ENCODE results near the gene SIK3.

Gene SIK3

DNA sequence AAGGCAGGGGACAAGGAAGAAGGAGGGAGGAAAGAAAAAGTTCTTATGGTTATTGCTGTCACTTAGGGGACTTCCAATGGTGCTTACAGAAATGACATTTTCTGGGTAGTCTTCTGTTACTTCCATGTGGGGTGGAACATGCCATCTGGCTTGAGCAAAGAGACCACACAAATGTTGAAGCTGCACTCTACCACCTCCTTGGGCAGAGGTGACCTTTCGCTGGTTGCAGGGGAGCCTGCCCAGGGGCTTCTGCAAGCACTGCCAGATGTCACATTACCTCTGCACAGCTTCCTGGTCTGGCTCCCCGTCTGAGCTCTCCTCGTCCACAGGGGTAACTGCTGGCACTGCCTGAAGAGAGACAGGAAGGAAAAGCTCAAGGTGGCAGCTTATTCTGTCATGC, 228.2 kb downstream of the SIK3 start:
- Histone ChIP-seq H3K4me1 (ENCODE audit: low read length) (no peaks in the 10 kb centered on the region), H3F3A (ENCODE audit: insufficient read depth, low read length) (no peaks in the 10 kb centered on the region), H3K9ac (ENCODE audit: low read length) (no peak overlapping the region), H3K9me3 (replicated peaks; ENCODE audit: insufficient read depth, low read length) (no peaks in the 10 kb centered on the region), H4K20me1 (ENCODE audit: insufficient read depth, low read length) (no peaks in the 10 kb centered on the region), H3K36me3 (replicated peaks; ENCODE audit: insufficient read depth, low read length) (0 out of 2 replicates have a peak, but pooled peaks cover 4% of the 10 kb centered on the region), H3K9me2 (replicated peaks; ENCODE audit: insufficient read depth, low read length) (no peaks in the 10 kb centered on the region), H3K79me2 (ENCODE audit: low read length) (no peaks in the 10 kb centered on the region), H3K27ac (ENCODE audit: low read length) (no peak overlapping the region), H2AFZ (ENCODE audit: low read length) (no peak overlapping the region), H3K27me3 (replicated peaks; ENCODE audit: insufficient read depth, low read length) (no peaks in the 10 kb centered on the region), H3K4me3 (ENCODE audit: low read length) (no peak overlapping the region), H3K4me2 (ENCODE audit: low read depth, low read length) (no peak overlapping the region)
- TF ChIP-seq CTCF (IDR thresholded peaks at IDR 0.05; ENCODE audit: low read length) (no peak), EZH2phosphoT487 (IDR thresholded peaks at IDR 0.05; ENCODE audit: low read length) (no peak), EZH2 (optimal IDR thresholded peaks at IDR 0.05; ENCODE audit: low read depth, low read length) (no peak)
- no peak for DNase-seq

GRCh38 chr11:116869610-116870009, 228.6 kb downstream of the SIK3 start:
- no peak overlapping the region for H3K9ac ChIP-seq (ENCODE audit: low read length)
- H3K4me1 ChIP-seq (ENCODE audit: low read length): no peaks in the 10 kb centered on the region
- no peak overlapping the region for H3K27ac ChIP-seq (ENCODE audit: low read length)
- H3K4me3 ChIP-seq (ENCODE audit: low read length): no peak overlapping the region
- 0 out of 2 replicates have a peak, but pooled peaks cover 4% of the 10 kb centered on the region for H3K36me3 ChIP-seq (replicated peaks; ENCODE audit: insufficient read depth, low read length)
- TF ChIP-seq CTCF (IDR thresholded peaks at IDR 0.05; ENCODE audit: low read length) (no peak), EZH2 (optimal IDR thresholded peaks at IDR 0.05; ENCODE audit: low read depth, low read length) (no peak), EZH2phosphoT487 (IDR thresholded peaks at IDR 0.05; ENCODE audit: low read length) (no peak)
- no peaks in the 10 kb centered on the region for H3K27me3 ChIP-seq (replicated peaks; ENCODE audit: insufficient read depth, low read length)
- H3K9me2 ChIP-seq (replicated peaks; ENCODE audit: insufficient read depth, low read length): no peaks in the 10 kb centered on the region
- H3K9me3 ChIP-seq (replicated peaks; ENCODE audit: insufficient read depth, low read length): no peaks in the 10 kb centered on the region
- H2AFZ ChIP-seq (ENCODE audit: low read length): no peak overlapping the region
- no peaks in the 10 kb centered on the region for H3K79me2 ChIP-seq (ENCODE audit: low read length)
- H3K4me2 ChIP-seq (ENCODE audit: low read depth, low read length): no peak overlapping the region
- no peak for DNase-seq
- no peaks in the 10 kb centered on the region for H4K20me1 ChIP-seq (ENCODE audit: insufficient read depth, low read length)
- H3F3A ChIP-seq (ENCODE audit: insufficient read depth, low read length): no peaks in the 10 kb centered on the region

DNA sequence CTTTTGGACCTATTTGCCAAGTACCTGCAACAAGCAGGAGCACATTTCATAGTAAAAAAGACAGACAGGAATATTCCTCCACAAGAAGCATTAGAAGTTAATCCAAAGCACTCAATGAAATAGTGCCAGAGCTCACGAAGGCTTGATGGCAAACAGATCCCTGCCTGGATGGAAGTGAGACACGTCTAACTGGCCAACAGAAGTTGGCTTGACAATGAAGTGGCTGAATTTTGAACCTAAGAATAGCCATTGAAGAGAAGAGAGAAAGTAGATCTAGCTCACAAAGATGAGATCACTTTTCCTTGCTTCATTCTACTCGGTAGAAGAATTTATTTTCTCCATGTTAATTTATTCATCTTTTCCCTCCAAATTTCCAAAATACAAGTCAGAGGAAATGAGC, 230.2 kb downstream of the SIK3 start:
- H3K4me1 ChIP-seq (ENCODE audit: low read length): no peaks in the 10 kb centered on the region
- no peak overlapping the region for H3K4me3 ChIP-seq (ENCODE audit: low read length)
- TF ChIP-seq EZH2phosphoT487 (IDR thresholded peaks at IDR 0.05; ENCODE audit: low read length): no peak
- TF ChIP-seq CTCF (IDR thresholded peaks at IDR 0.05; ENCODE audit: low read length): no peak
- TF ChIP-seq EZH2 (optimal IDR thresholded peaks at IDR 0.05; ENCODE audit: low read depth, low read length): no peak
- H3K9me3 ChIP-seq (replicated peaks; ENCODE audit: insufficient read depth, low read length): no peaks in the 10 kb centered on the region
- H3K79me2 ChIP-seq (ENCODE audit: low read length): no peaks in the 10 kb centered on the region
- no peak overlapping the region for H3K9ac ChIP-seq (ENCODE audit: low read length)
- H3F3A ChIP-seq (ENCODE audit: insufficient read depth, low read length): no peaks in the 10 kb centered on the region
- H3K27me3 ChIP-seq (replicated peaks; ENCODE audit: insufficient read depth, low read length): no peaks in the 10 kb centered on the region
- no peak overlapping the region for H3K4me2 ChIP-seq (ENCODE audit: low read depth, low read length)
- 0 out of 2 replicates have a peak, but pooled peaks cover 9% of the 10 kb centered on the region for H3K36me3 ChIP-seq (replicated peaks; ENCODE audit: insufficient read depth, low read length)
- no peak overlapping the region for H2AFZ ChIP-seq (ENCODE audit: low read length)
- no peak for DNase-seq
- H4K20me1 ChIP-seq (ENCODE audit: insufficient read depth, low read length): no peaks in the 10 kb centered on the region
- H3K9me2 ChIP-seq (replicated peaks; ENCODE audit: insufficient read depth, low read length): no peaks in the 10 kb centered on the region
- no peak overlapping the region for H3K27ac ChIP-seq (ENCODE audit: low read length)

All from MM.1S (cell line).